CD4-positive, alpha-beta T cell treated with Interleukin-2 at 100 ng/mL for 4 hours (primary cell): ENCODE data around the gene SEPHS1.
"Not testable (repeated sequence)": the region's sequence is repeated elsewhere in the genome, so short reads cannot be mapped to it uniquely, and the experiment has no call there.

Experiments
- DNase-seq: peaks from one replicate; pipeline ENCODE4 v3.0.0-alpha.2; 2020; ENCODE audit warnings: low spot score

SEPHS1 gene

DNA sequence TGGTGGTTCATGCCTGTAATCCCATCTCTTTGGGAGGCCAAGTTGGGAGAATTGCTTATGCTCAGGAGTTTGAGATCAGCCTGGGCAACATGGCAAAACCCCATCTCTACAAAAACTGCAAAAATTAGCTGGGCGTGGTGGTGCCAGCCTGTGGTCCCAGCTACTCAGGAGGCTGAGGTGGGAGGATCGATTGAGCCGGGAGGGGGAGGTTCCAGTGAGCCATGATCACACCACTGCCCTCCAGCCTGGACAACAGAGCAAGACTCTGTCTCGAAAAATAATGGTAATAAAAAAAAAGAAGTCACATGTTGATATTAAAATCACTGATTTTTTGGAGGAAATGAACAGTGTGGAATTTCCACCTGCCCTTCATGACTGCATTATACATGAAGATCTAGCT lies 64.0 kb downstream of the SEPHS1 start:
- DNase-seq: no peak

DNA sequence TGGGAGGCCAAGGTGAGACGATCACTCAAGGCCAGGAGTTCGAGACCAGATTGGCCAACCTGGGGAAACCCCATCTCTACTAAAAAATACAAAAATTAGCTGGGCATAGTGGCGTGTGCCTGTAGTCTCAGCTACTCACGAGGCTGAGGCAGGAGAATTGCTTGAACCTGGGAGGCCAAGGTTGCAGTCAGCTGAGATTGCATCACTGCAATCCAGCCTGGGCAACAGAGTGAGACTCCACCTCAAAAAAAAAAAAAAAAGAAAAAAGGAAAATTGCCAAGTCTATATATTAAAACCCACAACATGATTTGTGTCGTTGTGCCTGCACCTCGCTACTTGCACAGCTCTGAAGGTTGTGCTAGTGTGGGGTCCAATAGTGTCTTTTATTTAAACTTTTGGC lies 65.7 kb downstream of the SEPHS1 start:
- DNase-seq: not testable (repeated sequence)

- DNase-seq: no peak
These were observed 71.2 kb downstream of the SEPHS1 start for GRCh38 chr10:13276749-13277365.

DNA sequence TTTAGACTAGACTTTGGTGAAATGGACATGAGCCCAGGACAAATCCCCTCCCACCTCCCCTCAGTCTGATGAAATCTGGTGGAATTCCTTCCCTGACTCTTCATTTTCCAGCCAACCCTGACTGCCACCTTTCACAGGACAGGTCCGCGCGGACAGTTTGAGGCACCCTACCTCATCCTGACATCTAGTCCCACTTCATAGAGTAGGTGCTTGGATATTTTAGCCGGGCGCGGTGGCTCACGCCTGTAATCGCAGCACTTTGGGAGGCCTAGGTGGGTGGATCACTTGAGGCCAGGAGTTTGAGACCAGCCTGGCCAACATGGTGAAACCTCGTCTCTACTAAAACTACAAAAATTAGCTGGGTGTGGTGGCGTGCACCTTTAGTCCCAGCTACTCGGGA lies 71.9 kb downstream of the SEPHS1 start:
- DNase-seq: not testable (repeated sequence)

GRCh38 chr10:13272164-13272571 lies 75.9 kb downstream of the SEPHS1 start:
- no peak for DNase-seq

- peak; percentile 46 for DNase-seq
These were observed 76.4 kb downstream of the SEPHS1 start for GRCh38 chr10:13271552-13272163.

GRCh38 chr10:13270877-13271551 lies 77.1 kb downstream of the SEPHS1 start:
- no peak for DNase-seq

DNA sequence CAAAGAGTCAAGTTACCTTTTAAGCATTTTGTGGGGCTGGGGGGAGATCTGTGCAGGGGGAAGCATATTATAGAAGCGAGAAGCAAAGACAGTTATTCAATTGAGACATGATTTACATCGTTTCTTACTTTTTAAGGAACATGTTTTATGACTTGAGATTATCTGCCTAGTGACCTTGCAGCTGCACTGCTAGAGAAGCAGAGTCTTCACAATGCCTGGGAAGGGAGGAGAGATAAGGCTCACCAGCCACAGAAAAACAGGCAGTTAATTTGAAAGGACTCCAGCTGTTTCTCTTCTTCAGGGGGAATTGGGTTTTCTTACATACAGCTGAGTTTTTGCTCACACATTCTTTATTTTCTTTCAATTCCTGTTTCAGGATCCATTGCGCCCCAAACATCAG lies 79.3 kb downstream of the SEPHS1 start:
- no peak for DNase-seq

GRCh38 chr10:13268310-13268709 lies 79.8 kb downstream of the SEPHS1 start:
- DNase-seq: no peak
